GM12878 (cell line): ENCODE results near the gene TMEM86B. TPM values are rescaled to one million over a fixed set of nuclear protein-coding genes. Genes with fewer than 3 reads are reported as not detected.

Experiments
- ATAC-seq: fragments of 200-7000 bp; cut with Tn5 transposase; 3 replicates; pipeline ENCODE4 v1.9.1; 2020; ENCODE audit warnings: mild to moderate bottlenecking, moderate library complexity
- BruUV-seq: library from RNA; stranded (reverse); fragments of 400-500 nt; replicated peaks from 2 replicates; lab custom pipeline; 2021; lab: Mats Ljungman, UMichigan
- CTCF ChIA-PET: fragments of 300-600 bp; sonication (Branson Sonifier 250); formaldehyde crosslinking; extraction: SDS; loops from one replicate; lab custom pipeline; 2021; ENCODE audit warnings: inconsistent platforms; lab: Yijun Ruan, JAX
- POLR2A ChIA-PET: fragments of 350-600 bp; formaldehyde crosslinking; extraction: SDS; loops from one replicate; lab custom pipeline; 2021; ENCODE audit warnings: inconsistent platforms; lab: Charles Lee
- RAD21 ChIA-PET: fragments of 300-600 bp; sonication (Branson Sonifier 250); formaldehyde crosslinking; loops from one replicate; lab custom pipeline; 2023; ENCODE audit warnings: antibody characterized with exemption; ENCODE audit not compliant: unreplicated experiment; lab: Charles Lee
- SMC1A ChIA-PET: fragments of 300-600 bp; sonication (Branson Sonifier 250); formaldehyde crosslinking; loops from one replicate; lab custom pipeline; 2023; ENCODE audit not compliant: unreplicated experiment, uncharacterized antibody; lab: Charles Lee
- DNase-seq: peaks from one replicate; pipeline ENCODE4 v3.0.0-alpha.2; 2011; ENCODE audit warnings: low read depth, low spot score
- FAIRE-seq: peaks from 3 replicates; lab custom pipeline; 2011; peaks lifted over from hg19 to GRCh38; lab: Jason Lieb, UNC
- H2AFZ ChIP-seq: 2 replicates; pipeline ENCODE4 v1.6.0; 2011; ENCODE audit warnings: low read depth, low read length, control low read depth; ENCODE audit not compliant: control insufficient read depth
- H3K27ac ChIP-seq: 2 replicates; pipeline ENCODE4 v1.5.1; 2011; ENCODE audit warnings: control low read depth; ENCODE audit not compliant: control insufficient read depth, insufficient read depth
- H3K27me3 ChIP-seq, 2 experiments: replicated peaks in 1 of 2; 2 replicates each; pipeline versions ENCODE4 v1.6.0 to v1.6.1; 2011; ENCODE audit warnings: low read length in 1 of 2; ENCODE audit not compliant: control insufficient read depth in 2 of 2, insufficient read depth in 2 of 2
- H3K36me3 ChIP-seq, 2 experiments: 2 replicates each; pipeline ENCODE4 v1.5.1; 2011; ENCODE audit warnings: low read length in 1 of 2; ENCODE audit not compliant: control insufficient read depth in 2 of 2, insufficient read depth in 2 of 2
- H3K4me1 ChIP-seq: 2 replicates; pipeline ENCODE4 v1.6.1; 2011; ENCODE audit warnings: mild to moderate bottlenecking, low read length, moderate library complexity, mixed read lengths; ENCODE audit not compliant: control insufficient read depth, insufficient read depth
- H3K4me2 ChIP-seq: 2 replicates; pipeline ENCODE4 v1.6.0; 2011; ENCODE audit warnings: control low read depth; ENCODE audit not compliant: control insufficient read depth, insufficient read depth
- H3K4me3 ChIP-seq: fragments of 200-600 bp; sonication (generic); 2 replicates; pipeline ENCODE4 v1.5.1; 2016
- H3K79me2 ChIP-seq: 2 replicates; pipeline ENCODE4 v1.6.0; 2011; ENCODE audit warnings: low read length; ENCODE audit not compliant: control insufficient read depth, insufficient read depth
- H3K9ac ChIP-seq: 2 replicates; pipeline ENCODE4 v1.8.0; 2011; ENCODE audit warnings: low read length, control low read depth, mixed read lengths; ENCODE audit not compliant: control insufficient read depth, insufficient read depth
- H3K9me3 ChIP-seq: replicated peaks from 3 replicates; pipeline ENCODE4 v1.5.1; 2011; ENCODE audit warnings: mild to moderate bottlenecking, low read length; ENCODE audit not compliant: control insufficient read depth, insufficient read depth
- H4K20me1 ChIP-seq: 2 replicates; pipeline ENCODE4 v1.6.0; 2011; ENCODE audit not compliant: control insufficient read depth, insufficient read depth
- BHLHE40 ChIP-seq, 2 experiments: fragments of 450-650 bp in 1 of 2; IDR thresholded peaks; 2 replicates each; pipeline ENCODE4 v1.6.1; 2011 to 2017; ENCODE audit warnings: low read depth in 2 of 2, borderline replicate concordance in 1 of 2, improper control_type of control experiment in 1 of 2, low read length in 1 of 2, mild to moderate bottlenecking in 1 of 2
- CHD4 ChIP-seq: fragments of 200-600 bp; sonication (generic); IDR thresholded peaks from 2 replicates; pipeline ENCODE4 v1.6.1; 2016; ENCODE audit warnings: mild to moderate bottlenecking
- FOS ChIP-seq: IDR thresholded peaks from 3 replicates; pipeline ENCODE4 v1.6.1; 2011; ENCODE audit warnings: borderline replicate concordance; ENCODE audit not compliant: insufficient read length; ENCODE audit errors: extremely low read depth
- FOXM1 ChIP-seq: IDR thresholded peaks from 2 replicates; pipeline ENCODE4 v1.6.1; 2012; ENCODE audit warnings: low read depth, mild to moderate bottlenecking, inconsistent platforms, low read length, moderate library complexity
- LARP7 ChIP-seq: fragments of 450-650 bp; IDR thresholded peaks from 2 replicates; pipeline ENCODE4 v1.6.1; 2017; ENCODE audit warnings: mild to moderate bottlenecking
- PAX5 ChIP-seq: IDR thresholded peaks from 2 replicates; pipeline ENCODE4 v1.6.1; 2011; ENCODE audit warnings: low read depth, low read length, borderline replicate concordance
- POLR2A ChIP-seq: IDR thresholded peaks from 2 replicates; pipeline ENCODE4 v1.6.1; 2011; ENCODE audit warnings: low read depth, mild to moderate bottlenecking, low read length
- RB1 ChIP-seq: fragments of 450-650 bp; formaldehyde crosslinking; IDR thresholded peaks from 2 replicates; pipeline ENCODE4 v1.6.1; 2017; ENCODE audit warnings: mild to moderate bottlenecking, borderline replicate concordance
- RCOR1 ChIP-seq: conservative IDR thresholded peaks from 2 replicates; pipeline ENCODE4 v1.6.1; 2012; ENCODE audit warnings: low read depth, low read length, improper control_type of control experiment
- SMAD5 ChIP-seq: IDR thresholded peaks from 2 replicates; pipeline ENCODE4 v1.6.1; 2016; ENCODE audit warnings: antibody characterized with exemption, low read depth
- SMARCA5 ChIP-seq: fragments of 450-650 bp; IDR thresholded peaks from 2 replicates; pipeline ENCODE4 v1.6.1; 2017; ENCODE audit warnings: mild to moderate bottlenecking
- YBX1 ChIP-seq: fragments of 450-650 bp; IDR thresholded peaks from 2 replicates; pipeline ENCODE4 v1.6.1; 2016; ENCODE audit warnings: antibody characterized with exemption
- WGBS: methylation state at CpG from one replicate; pipeline ENCODE4 v1.1.6; 2016; ENCODE audit warnings: low lambda C conversion rate; ENCODE audit not compliant: insufficient replicate concordance, insufficient coverage; ENCODE audit errors: missing lambda C conversion rate; 5-methylcytosine and 5-hydroxymethylcytosine counted together
- in situ Hi-C: fragments of 300-500 bp; cut with MboI; formaldehyde crosslinking; loops from 9 replicates; pipeline ENCODE4 v1.14.3; 2018; ENCODE audit warnings: mixed read lengths
- intact Hi-C: fragments of 100-400 bp; cut with micrococcal nuclease; formaldehyde crosslinking; loops from one replicate; pipeline ENCODE4 v1.14.2; 2022; ENCODE audit not compliant: unreplicated experiment
- polyA plus RNA-seq, 11 experiments: library from polyadenylated mRNA; depleted of rRNA in 4 of 11; unstranded in 6 of 11; stranded (reverse) in 5 of 11; fragments of >200 nt; fragmentation: Nextera tagmentation in 4 of 11; fragmentation: Illumina TruSeq in 1 of 11; extraction: Ambion mirVana in 4 of 11; extraction: Trizol in 1 of 11; gene quantifications; 1 replicate in 1 of 11; 2 replicates in 10 of 11; pipeline versions ENCODE4 v1.2.1 to v1.2.3, GENCODE V29; 2011 to 2016; ENCODE audit warnings: inconsistent platforms in 2 of 11, missing spikeins in 2 of 11, low read depth in 1 of 11
- total RNA-seq, 4 experiments: library from RNA; depleted of rRNA in 3 of 4; stranded (reverse); fragments of >200 nt in 3 of 4; fragmentation: Illumina TruSeq in 1 of 4; extraction: Trizol in 1 of 4; gene quantifications; 2 replicates each; pipeline versions ENCODE4 v1.2.1 to v1.2.3, GENCODE V29; 2013 to 2021
- TF ChIP-seq, protein P1 (sequence below): fragments of 450-650 bp; IDR thresholded peaks from 2 replicates; pipeline ENCODE4 v1.6.1; 2014; ENCODE audit warnings: mild to moderate bottlenecking
- TF ChIP-seq, protein P2 (sequence below): fragments of 450-650 bp; IDR thresholded peaks from 2 replicates; pipeline ENCODE4 v1.6.1; 2016; ENCODE audit warnings: mild to moderate bottlenecking

The TMEM86B gene
- total and polyA plus RNA-seq, 10 of the 15 experiments (the other 5 are each of a cell fraction or from before 2014, with no cell fraction given) = 0.26 to 10.6 (median 1.8) TPM

DNA sequence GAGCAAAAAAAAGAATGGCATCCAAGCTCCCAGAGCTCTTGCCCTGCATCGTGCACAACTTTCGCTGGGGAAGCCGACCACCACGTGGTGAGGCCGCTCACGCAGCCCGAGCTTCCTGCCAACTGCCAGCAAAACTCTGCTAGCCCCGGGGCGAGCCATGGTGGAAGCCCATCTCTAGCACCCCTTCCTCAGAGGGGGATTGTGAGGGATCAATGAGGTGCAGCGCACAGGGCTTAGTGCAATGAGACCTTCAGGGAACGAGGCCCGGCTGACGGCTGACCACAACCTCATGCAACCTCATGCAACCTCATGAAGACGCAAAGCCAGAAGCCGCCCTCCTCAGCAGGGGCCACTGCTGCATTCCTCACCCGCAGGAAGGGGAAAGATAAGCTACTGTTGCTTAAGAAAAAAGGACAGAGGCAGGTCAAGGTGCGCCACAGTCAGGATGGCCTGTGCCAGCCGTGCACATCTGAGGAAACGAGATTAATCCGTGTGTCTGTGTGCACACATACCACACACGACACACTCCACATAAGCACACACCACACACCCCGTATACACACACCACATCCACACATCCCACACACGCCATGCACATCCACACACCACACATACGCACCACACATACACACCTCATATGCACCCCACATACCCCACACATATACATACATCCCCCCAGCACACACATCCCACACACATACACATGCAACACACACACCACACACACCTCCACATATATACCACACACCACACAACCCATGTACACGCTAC is 41.8 kb upstream of the TMEM86B start:
- intact Hi-C loops = no loop called here
- H3K9me3 ChIP-seq = no peaks in the 10 kb centered on the region; the same call in 2 of the 3 replicates
- DNase-seq (no peak), ATAC-seq (no peak), FAIRE-seq (no peak)
- peaks cover 0 to 3% of the 10 kb centered on the region in 2 experiments; a peak in 1 of 4 replicates for H3K36me3 ChIP-seq
- TF ChIP-seq PAX5 (no peak), POLR2A (0 out of 2 replicates have a peak, but pooled peaks have one; percentile 20)
- TF ChIP-seq, protein P1, sequence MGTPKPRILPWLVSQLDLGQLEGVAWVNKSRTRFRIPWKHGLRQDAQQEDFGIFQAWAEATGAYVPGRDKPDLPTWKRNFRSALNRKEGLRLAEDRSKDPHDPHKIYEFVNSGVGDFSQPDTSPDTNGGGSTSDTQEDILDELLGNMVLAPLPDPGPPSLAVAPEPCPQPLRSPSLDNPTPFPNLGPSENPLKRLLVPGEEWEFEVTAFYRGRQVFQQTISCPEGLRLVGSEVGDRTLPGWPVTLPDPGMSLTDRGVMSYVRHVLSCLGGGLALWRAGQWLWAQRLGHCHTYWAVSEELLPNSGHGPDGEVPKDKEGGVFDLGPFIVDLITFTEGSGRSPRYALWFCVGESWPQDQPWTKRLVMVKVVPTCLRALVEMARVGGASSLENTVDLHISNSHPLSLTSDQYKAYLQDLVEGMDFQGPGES = no peak
- CTCF ChIA-PET = interaction anchor here (0.6 kb wide), 1 partner anchor 713 kb away, joined by 3 read pairs; no protein-coding TSS in a partner anchor
- H3K4me1 ChIP-seq = peaks cover 3% of the 10 kb centered on the region
- no peaks in the 10 kb centered on the region for H3K79me2 ChIP-seq
- in situ Hi-C loops = no loop called here
- H3K27me3 ChIP-seq = no peaks in the 10 kb centered on the region
- no peak overlapping the region for H3K27ac ChIP-seq
- H3K4me2 ChIP-seq = no peak overlapping the region
- H4K20me1 ChIP-seq = no peaks in the 10 kb centered on the region
- RAD21 ChIA-PET = no interaction called here
- SMC1A ChIA-PET = interaction anchor here (1.5 kb wide), 1 partner anchor 15 kb away, joined by 3 read pairs; no protein-coding TSS in a partner anchor
- H3K4me3 ChIP-seq = no peak overlapping the region
- no peak overlapping the region for H2AFZ ChIP-seq
- BruUV-seq = no TSS peak
- POLR2A ChIA-PET = interaction anchor here (0.5 kb wide), 1 partner anchor 8 kb away, joined by 3 read pairs; no protein-coding TSS in a partner anchor
- no peak overlapping the region for H3K9ac ChIP-seq
- 88% methylated on average over 25 of the region's 25 CpGs for WGBS

DNA sequence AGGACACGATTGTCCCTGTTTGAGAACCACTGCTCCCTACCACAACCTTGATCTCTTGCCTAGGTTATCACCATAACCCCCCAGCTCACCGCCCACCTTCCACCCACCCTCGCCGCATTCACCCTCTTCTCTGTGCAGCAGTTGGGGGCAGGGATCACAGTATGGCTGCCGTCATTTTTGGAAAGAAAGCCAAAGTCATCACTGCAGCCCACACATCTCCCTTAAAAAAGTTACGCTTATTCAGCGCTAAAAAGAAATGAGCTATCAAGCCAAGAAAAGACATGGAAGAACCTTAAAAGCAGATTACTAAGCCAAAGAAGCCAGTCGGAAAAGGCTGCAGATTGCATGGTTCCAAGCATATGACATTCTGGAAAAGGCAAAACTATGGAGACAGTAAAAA is 40.7 kb upstream of the TMEM86B start:
- Histone ChIP-seq H3K79me2 (no peaks in the 10 kb centered on the region), H3K4me1 (no peaks in the 10 kb centered on the region), H3K27me3 (no peaks in the 10 kb centered on the region), H3K27ac (no peak overlapping the region), H2AFZ (no peak overlapping the region), H3K36me3 (peaks cover 0 to 3% of the 10 kb centered on the region in 2 experiments; a peak in 1 of 4 replicates), H3K9ac (no peak overlapping the region), H4K20me1 (no peaks in the 10 kb centered on the region), H3K4me2 (no peak overlapping the region), H3K4me3 (no peak overlapping the region), H3K9me3 (no peaks in the 10 kb centered on the region; the same call in 2 of the 3 replicates)
- BruUV-seq = no TSS peak
- ChIA-PET SMC1A (interaction anchor here (1.5 kb wide), 1 partner anchor 14 kb away, joined by 3 read pairs; no protein-coding TSS in a partner anchor), POLR2A (no interaction called here), CTCF (no interaction called here), RAD21 (interaction anchor here (0.6 kb wide), 1 partner anchor 357 kb away, joined by 3 read pairs; no protein-coding TSS in a partner anchor)
- in situ Hi-C loops (no loop called here), intact Hi-C loops (no loop called here)
- DNase-seq = no peak
- no peak for FAIRE-seq
- WGBS = 94% methylated on average over 8 of the region's 8 CpGs
- no peak for ATAC-seq
- no peak for TF ChIP-seq RB1
- no peak for TF ChIP-seq RCOR1
- no peak for TF ChIP-seq CHD4
- no peak for TF ChIP-seq SMARCA5
- TF ChIP-seq FOS = no peak
- TF ChIP-seq, protein P2, sequence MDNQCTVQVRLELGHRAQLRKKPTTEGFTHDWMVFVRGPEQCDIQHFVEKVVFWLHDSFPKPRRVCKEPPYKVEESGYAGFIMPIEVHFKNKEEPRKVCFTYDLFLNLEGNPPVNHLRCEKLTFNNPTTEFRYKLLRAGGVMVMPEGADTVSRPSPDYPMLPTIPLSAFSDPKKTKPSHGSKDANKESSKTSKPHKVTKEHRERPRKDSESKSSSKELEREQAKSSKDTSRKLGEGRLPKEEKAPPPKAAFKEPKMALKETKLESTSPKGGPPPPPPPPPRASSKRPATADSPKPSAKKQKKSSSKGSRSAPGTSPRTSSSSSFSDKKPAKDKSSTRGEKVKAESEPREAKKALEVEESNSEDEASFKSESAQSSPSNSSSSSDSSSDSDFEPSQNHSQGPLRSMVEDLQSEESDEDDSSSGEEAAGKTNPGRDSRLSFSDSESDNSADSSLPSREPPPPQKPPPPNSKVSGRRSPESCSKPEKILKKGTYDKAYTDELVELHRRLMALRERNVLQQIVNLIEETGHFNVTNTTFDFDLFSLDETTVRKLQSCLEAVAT = no peak
- no peak for TF ChIP-seq LARP7
- no peak for TF ChIP-seq SMAD5
- TF ChIP-seq BHLHE40 (IDR thresholded peaks at IDR 0.05; ENCODE audit: borderline replicate concordance in 1 of 2, low read depth in 2 of 2, low read length in 1 of 2) = no peak
- no peak for TF ChIP-seq YBX1
- no peak for TF ChIP-seq FOXM1
